DMS153 treated with DMSO at 0.1 percent for 48 hours (cell line): ENCODE results near the gene GDF15.
A peak's percentile ranks its signal among the peaks of the same experiment; 100 is the strongest.
"Not testable (repeated sequence)": the region's sequence is repeated elsewhere in the genome, so short reads cannot be mapped to it uniquely, and the experiment has no call there.

Experiments used
- DNase-seq: peaks from one replicate; lab custom pipeline; 2025; ENCODE audit not compliant: unreplicated experiment; lab: John Stamatoyannopoulos, UW

The GDF15 gene, protein sequence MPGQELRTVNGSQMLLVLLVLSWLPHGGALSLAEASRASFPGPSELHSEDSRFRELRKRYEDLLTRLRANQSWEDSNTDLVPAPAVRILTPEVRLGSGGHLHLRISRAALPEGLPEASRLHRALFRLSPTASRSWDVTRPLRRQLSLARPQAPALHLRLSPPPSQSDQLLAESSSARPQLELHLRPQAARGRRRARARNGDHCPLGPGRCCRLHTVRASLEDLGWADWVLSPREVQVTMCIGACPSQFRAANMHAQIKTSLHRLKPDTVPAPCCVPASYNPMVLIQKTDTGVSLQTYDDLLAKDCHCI

DNA sequence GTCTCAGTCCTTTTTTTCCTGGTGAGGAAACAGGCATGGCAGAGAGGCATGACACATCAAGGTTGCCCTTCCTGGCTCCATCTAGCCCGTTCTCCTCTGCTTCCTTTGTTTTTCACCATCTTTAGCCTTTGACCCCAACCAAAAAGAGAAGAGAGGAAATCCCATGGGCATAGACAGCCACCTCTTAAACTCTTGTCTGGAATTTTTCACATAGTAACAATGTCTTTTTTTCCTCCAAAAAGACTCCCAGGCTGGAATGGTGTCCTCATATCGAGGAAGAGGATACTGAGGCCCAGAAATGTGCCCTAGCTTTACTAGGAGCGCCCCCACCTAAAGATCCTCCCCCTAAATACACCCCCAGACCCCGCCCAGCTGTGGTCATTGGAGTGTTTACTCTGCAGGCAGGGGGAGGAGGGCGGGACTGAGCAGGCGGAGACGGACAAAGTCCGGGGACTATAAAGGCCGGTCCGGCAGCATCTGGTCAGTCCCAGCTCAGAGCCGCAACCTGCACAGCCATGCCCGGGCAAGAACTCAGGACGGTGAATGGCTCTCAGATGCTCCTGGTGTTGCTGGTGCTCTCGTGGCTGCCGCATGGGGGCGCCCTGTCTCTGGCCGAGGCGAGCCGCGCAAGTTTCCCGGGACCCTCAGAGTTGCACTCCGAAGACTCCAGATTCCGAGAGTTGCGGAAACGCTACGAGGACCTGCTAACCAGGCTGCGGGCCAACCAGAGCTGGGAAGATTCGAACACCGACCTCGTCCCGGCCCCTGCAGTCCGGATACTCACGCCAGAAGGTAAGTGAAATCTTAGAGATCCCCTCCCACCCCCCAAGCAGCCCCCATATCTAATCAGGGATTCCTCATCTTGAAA, at the start of gene GDF15:
GDF15 (plus strand) TSS at position 484 of the 868 bp plus-strand sequence; CDS start at position 516, 32 bp downstream.
- DNase-seq = no peak

DNA sequence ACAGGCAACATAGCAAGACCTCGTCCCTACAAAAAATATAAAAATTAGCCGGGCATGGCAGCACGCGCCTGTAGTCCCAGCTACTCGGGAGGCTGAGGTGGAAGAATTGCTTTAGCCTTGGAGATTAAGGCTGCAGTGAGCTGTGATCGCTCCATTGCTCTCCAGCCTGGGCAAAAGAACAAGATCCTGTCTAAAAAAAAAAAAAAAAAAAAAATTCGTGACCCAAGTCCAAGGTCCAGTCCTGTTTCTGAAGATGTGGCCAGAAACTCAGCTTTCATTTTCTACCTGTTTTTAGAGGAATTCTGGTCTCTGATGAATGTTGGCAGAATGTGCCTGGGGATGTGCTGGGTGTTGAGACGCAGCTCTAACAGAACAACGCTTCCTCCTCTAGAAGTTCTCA, 47.4 kb upstream of the GDF15 start:
- no peak for DNase-seq

DNA sequence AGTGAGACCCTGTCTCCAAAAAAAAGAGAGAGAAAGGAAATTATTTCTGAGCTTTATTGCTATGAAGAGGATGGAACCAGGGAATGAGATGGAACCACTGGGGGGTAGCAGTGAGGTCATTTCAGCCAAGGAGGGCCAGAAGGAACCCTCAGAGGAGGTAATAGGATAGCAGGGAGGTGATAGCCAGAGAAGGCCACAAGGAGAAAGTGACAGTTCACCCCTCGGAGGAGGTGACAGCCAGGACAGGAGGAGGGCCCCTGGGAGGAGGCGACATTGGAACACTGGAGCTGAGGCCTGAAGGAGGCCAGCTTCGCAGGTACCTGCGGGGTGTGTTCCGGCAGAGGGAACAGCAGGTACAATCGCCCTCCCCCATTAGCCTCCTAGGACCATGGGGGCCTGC, 46.2 kb upstream of the GDF15 start:
- DNase-seq = no peak

DNA sequence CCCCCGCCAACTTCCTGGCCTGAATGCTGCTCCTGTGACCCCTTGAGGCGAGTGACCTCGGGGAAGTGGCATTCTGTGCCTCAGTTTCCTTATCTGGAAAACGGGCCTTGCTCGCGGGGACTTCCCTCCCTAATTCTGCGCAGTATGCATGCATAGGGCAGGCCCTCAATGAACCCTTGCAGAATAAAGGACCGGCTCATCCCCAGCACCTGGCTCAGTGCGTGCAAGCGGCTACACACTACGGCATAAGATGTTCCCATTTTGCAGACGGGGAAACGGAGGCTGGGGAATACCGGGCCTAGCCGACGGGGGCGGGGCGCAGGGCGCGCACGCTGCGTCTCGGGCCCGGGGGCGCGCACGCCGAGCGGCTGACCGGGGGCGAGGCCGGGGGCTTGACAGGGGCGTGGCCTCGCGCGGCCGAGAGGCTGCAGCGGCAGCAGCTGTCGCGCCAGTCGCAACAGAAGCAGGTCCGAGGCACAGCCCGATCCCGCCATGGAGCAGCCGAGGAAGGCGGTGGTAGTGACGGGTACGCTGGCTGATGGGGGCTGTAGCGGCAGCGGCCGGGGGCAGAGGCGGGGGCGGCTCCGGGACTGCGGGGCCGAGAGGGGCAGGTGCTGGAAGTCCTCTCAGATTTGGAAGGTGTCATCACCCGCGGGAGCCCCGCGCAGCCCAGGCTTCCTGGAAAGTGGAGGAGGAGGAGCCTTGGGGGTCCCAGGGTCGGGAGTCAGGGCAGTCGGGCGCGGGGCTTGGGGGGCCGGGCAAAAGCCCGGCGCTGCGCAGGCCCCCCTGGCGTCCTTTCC, 45.6 kb upstream of the GDF15 start, which contains the start of gene PGPEP1:
PGPEP1 (plus strand) TSS at position 409 of the 800 bp plus-strand sequence; CDS start at position 493, 84 bp downstream.
- DNase-seq = no peak

DNA sequence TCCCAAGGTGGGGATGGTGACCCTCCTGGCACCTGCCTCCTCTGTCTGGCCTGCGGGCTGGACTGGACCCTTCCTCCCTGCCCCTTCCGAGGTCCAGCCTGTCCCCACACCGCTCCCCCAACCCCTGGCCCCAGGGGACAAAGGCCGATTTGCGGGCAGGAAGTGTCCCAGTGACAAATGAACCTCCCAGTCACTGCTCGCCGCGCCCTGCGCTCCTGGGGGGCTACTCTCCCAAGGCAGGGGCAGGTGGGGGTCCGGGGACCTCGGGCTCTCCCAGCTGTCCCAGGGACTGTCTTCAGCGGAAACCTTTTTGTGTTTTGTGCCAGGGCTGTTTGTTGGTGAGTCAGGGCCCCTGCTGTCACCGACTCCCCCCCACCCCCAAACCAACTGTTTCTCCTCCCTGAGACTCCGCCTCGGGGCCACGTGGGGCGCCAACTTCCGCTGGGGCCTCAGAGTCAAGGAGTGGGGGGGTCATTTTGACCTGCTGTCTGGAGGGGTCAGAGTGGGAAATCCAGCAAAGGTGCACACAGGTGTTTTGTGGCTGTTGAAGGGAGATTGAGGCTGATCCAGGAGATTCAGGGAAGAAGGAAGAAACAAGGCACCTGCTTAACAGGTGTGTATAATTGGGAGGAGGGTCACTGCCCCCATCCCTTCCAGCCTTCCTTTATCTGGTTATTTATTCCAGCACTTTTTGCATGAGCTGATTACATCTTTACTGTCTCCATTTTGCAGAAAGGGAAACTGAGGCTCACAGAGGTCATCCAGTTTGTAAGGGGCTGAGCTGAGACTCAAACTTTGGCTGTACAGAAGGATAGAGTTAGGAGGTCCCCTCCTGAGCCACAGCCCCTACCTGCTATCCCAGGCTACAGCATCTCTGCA, 44.7 kb upstream of the GDF15 start:
- DNase-seq = no peak

DNA sequence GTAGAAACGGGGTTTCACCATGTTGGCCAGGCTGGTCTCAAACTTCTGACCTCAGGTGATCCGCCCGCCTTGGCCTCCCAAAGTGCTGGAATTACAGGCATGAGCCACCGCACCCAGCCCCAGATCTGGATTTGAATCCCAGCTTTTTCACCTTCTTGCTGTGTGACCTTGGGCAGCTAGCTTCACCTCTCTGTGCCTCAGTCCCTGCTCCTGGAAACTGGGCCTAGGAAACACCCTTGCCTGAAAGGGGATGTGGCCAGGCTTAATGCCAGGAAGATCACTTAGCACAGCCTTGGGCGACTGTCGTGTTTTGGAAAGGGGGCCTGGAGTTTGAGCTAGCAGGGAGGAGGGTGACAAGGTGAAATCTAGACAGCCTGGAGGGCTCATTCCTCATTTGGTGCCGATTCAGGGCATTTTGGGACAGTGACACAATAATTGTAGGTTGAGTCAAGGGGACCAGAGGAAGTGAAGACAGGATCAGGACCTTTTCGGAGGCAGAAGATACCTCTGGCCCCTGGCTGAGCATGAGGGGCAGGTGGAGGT, 43.8 kb upstream of the GDF15 start:
- DNase-seq = no peak

DNA sequence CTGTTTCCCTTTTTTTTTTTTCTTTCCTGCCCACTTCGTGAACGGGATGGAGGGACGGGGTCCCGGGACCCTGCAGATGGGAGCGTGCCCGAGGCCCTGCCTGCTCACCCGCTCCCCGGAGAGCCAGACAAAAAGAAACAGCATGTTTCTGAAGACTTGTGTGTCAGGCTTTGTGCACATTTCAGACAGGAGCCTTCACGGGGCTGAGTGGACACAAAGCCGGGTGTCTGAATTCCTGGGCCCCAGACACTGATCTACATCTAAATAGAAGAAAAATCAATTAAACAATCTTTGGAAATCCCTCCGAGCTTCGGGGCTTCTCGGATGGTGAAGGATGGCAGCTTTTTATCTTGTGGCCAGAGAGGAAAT, 41.4 kb upstream of the GDF15 start:
- DNase-seq = no peak

DNA sequence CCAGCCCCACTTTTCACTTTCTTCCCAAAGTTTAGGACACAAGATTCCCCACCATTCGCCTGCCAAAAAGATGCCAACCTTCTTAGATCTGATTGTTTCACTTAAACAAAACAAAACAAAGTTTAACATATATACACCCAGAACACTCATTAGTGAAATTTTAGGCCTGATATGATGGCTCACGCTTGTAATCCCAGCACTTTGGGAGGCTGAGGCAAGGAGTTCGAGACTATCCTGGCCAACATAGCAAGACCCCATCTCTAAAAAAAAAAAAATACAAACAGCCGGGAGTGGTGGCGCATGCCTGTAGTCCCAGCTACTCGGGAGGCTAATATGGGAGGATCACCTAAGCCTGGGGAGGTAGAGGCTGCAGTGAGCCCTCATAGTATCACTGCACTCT, 40.7 kb upstream of the GDF15 start:
- no peak for DNase-seq

DNA sequence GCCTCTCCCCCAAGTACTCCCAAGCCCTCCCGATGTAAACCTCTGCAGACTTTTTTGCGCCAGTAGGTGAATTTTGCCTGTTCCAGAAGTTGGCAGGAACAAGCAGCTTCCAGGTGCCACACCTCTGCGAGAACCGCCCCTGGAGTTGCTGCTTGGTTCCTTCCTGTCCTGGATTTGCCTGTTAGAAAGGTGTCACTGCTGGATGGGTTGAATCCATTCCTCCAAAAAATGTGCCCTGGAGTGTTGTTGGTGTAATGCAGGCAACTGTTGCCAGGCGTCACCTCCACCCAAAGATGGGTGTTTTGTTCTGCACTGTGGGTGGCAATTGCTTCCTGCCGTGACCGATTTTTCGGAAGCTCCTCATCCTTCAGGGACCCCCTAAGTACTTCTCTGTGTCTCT, 39.9 kb upstream of the GDF15 start:
- DNase-seq = no peak

DNA sequence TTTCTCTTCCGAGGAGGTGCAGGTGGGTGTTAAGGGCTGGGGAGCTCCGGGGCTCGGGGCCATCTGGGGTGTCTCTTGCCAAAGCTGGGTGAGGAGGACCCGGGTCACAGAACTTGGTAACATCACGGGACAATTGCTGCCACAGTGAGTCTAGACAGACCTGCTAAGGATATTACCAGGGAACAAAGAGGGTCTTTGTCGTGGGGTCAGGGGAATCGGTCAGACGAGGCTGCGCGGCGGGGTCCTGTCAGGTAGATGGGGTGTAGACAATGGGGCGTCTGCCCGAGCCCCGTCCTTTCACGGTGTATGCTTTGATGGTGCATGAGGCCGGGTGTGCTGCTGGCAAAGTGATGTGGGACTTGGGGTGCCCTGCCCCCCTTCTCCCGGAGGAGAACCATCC, 37.8 kb upstream of the GDF15 start:
- DNase-seq = no peak

DNA sequence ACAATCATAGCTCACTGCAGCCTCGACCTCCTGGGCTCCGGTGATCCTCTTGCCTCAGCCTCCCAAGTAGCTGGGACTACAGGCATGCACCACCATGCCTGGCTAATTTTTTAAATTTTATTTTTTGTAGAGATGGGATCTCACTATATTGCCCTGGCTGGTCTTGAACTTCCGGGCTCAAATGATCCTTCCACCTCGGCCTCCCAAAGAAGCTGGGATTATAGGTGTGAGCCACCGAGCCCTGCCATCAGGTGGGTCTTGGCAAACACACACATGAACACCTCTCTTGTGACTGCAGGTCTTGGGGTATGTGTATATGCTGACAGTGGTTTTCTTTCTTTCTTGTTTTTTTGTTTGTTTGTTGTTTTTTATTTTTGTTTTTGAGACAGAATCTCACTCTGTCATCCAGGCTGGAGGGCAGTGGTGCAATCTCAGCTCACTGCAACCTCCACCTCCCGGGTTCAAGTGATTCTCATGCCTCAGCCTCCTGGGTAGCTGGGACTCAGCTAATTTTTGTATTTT, 37.1 kb upstream of the GDF15 start:
- not testable (repeated sequence) for DNase-seq

DNA sequence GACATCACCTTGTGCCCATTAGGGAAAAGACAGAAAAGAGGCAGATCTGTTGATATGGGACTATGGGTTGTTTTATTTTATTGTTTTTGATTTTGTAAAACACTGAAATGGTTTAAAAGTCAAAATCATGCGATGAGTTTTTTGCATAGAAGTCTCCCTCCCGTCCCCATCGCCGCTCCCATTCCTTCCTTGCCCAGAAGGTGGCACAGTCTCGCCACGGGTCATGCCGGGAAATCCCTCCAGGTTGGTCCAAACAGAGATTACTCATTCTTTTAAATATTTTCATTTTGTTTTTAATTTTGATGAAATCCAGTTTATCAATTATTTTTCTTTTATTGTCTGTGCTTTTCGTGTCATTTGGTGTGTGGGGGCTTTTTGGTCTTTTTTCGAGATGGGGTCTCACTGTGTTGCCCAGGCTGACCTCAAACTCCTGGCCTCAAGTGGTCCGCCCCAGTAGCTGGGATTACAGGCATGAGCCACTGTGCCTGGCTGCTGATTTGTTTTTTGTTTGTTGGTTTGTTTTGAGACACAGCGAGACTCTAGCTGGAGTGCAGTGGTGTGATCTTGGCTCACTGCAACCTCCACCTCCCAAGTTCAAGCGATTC, 36.3 kb upstream of the GDF15 start:
- peak; percentile 33 for DNase-seq

DNA sequence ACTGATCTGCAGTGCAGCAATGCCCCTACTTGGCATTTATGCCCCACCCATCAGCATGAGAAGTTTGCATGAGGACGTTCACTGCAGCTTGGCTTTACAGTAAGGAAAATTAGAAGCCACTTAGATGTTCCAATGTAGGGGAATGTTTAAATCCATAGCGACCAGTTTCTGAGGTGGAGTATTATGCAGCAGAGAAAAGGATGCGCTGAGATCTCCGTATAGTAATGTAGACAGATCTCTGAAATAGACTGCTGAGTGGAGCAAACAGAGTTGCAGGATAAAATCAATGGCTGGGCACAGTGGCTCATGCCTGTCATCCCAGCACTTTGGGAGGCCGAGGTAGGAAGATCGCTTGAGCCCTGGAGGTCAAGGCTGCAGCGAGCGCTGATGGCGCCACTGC, 35.5 kb upstream of the GDF15 start:
- DNase-seq = no peak

DNA sequence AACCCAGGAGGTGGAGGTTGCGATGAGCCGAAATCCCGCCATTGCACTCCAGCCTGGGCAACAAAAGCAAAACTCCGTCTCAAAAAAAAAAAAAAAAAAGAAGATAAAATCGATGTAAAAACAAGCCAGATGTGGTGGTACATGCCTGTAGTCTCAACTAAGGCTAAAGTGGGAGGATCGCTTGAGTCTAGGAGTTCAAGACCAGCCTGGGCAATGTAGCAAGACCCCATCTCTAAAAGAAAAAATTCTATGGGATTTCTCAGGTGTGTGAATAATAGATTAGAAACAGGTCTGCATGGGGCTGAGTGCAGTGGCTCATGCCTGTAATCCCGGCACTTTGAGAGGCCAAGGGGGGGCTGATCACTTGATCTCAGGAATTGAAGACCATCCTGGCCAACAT, 34.4 kb upstream of the GDF15 start:
- DNase-seq = no peak

DNA sequence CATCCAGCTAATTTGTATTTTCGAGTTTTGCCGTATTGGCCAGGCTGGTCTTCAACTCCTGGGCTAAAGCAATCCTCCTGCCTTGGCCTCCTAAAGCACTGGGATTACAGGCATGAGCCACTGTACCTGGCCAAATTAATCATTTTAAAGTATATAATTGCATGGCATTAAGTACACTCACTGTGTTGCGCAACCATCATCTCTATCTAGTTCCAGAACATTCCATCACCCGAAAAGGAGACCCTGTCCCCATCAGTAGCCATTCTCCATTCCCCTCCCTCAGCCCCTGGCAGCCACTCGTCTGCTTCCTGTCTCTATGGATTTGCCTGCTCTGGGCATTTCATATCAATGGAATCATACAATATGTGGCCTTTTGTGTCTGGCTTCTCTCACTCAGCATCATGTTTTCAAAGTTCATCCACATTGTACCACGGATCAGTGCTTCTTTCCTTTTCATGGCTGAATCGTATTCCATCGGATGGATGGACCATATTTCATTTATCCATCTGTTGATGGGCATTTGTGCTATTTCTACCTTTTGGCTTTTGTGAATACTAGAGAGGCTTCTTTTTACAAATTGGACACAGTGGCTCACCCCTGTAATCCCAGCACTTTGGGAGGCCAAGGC, 32.5 kb upstream of the GDF15 start:
- DNase-seq = no peak

DNA sequence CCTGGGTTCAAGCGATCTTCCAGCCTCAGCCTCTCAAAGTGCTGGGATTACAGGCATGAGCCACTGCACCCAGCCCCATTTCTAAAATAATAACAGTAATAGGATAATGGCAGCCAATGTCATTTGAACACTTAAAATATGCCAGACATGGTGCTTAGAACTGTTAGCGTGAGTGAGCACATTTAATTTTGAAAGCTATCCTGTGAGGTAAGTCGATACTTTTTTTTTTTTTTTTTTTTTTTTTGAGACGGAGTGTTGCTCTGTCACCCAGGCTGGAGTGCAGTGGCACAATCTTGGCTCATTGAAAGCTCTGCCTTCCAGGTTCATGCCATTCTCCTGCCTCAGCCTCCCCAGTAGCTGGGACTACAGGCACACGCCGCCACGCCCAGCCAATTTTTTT, 31.2 kb upstream of the GDF15 start:
- not testable (repeated sequence) for DNase-seq

DNA sequence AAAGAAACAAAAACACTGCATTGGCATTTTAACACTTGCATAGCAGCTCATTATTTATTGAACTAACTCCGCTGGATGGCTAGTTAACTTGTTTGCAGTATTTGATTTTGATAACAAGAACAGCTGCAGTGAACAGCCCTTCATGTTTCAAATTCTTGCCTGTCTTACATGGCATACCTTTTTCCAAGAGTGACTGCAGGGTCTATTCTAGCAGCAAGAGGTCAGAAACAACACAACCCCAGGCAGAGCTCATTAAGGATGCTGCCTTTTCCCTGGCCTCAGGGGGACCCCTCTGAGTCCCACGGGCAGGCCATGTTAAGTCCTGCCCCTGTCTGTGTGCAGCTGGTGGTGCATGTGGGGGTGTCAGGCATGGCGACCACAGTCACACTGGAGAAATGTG, 28.9 kb upstream of the GDF15 start:
- no peak for DNase-seq

DNA sequence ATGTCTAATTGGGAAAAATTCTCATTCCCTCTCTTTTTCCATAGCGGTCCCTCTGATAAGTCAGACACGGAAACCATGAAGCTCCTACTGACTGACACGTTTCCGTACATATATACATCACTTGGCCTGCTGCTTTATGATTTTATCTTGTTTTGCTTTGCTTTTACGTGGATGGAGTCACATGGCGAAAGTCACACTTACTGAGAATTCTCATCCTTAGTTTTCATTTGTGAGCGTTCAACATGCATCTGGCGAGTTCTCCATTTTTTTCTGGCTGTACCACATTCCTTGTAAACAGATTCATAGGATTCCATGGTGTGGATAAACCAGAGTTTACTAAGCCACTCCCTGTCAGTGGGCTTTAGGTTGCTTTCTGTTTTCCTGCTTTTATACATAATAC, 24.3 kb upstream of the GDF15 start:
- DNase-seq = no peak

DNA sequence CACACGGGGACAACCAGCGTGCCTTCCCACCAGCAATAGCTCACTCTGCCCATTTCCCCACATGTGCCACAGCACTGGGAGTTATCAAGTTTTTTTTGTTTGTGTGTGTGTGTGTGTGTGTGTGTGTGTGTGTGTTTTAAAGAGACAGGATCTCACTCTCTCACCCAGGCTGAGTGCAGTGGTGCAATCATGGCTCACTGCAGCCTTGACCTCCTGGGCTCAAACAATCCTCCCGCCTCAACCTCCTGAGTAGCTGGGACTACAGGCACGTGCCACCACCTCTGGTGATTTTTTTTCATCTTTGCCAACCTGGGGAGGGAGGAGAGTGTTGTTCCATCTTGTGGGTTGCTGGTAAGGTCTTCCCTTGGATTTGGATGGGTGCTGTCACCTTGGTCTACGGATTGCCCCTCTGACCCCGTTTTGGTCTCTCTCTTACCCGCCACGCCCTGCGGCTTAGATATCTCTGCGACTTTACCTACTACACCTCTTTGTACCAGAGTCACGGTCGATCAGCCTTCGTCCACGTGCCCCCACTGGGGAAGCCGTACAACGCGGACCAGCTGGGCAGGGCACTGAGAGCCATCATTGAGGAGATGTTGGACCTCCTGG, 22.9 kb upstream of the GDF15 start:
- DNase-seq = no peak
